Measurements from ENCODE around the gene FAM83B. TPM values are rescaled to one million over a fixed set of nuclear protein-coding genes. Genes with fewer than 3 reads are reported as not detected.
"Not testable (repeated sequence)": the region's sequence is repeated elsewhere in the genome, so short reads cannot be mapped to it uniquely, and the experiment has no call there.

Gene FAM83B
- total RNA-seq, 2 experiments from 2014 or later = not detected

DNA sequence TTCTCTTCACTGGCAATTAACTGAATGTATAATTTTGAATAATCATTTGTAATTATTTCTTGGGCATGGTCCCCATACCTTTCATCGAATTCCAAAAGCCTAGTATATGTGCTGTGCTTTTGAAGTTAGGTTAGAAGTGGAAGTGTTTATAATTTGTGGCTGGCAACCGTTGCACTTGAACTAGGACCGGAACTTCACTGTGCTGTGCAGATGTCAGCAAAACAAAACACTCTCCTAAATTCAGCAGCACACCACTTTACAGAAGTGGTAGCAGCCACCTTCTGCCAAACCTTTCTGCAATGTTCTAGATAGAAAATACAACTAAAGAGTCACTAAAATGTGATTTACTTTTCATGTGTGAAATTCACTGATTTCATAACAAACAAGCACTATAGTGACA lies 111.9 kb downstream of the FAM83B start:
- H3K27ac Mint-ChIP-seq = no peak overlapping the region
- H3K9me3 Mint-ChIP-seq = no peaks in the 10 kb centered on the region
- no peaks in the 10 kb centered on the region for H3K4me1 Mint-ChIP-seq
- no peaks in the 10 kb centered on the region for H3K36me3 Mint-ChIP-seq
- no peak overlapping the region for H3K4me3 Mint-ChIP-seq
- DNase-seq = no peak
- H3K27me3 Mint-ChIP-seq = no peaks in the 10 kb centered on the region

DNA sequence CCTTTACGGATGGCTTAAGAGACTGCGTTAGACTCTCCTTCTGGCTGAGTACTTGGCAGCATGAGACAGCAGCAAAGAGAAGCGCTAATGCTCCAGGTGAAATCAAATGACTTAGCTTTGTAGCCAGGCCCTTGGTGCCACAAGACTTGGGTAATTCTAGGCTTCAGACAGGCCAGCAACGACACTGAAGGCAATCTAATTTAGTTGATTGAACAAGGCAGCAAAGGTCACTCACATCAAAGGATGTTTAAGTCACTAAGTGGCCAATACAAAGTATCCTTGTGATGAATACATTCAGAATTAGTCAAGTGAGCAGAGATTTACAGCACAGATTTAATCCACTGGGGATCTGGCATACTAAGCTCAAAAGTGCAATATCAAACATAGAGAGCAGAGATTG lies 113.2 kb downstream of the FAM83B start:
- no peak overlapping the region for H3K4me3 Mint-ChIP-seq
- no peak overlapping the region for H3K27ac Mint-ChIP-seq
- H3K9me3 Mint-ChIP-seq = no peaks in the 10 kb centered on the region
- no peak for DNase-seq
- H3K4me1 Mint-ChIP-seq = no peaks in the 10 kb centered on the region
- H3K36me3 Mint-ChIP-seq = no peaks in the 10 kb centered on the region
- H3K27me3 Mint-ChIP-seq = no peaks in the 10 kb centered on the region

DNA sequence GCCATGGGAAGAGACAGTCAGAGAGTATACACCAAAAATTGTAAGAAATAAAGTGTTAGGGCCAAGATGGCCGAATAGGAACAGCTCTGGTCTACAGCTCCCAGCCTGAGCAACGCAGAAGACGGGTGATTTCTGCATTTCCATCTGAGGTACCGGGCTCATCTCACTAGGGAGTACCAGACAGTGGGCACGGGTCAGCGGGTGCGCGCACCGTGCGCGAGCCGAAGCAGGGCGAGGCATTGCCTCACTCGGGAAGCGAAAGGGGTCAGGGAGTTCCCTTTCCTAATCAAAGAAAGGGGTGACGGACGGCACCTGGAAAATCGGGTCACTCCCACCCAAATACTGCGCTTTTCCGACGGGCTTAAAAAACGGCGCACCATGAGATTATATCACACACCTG lies 114.8 kb downstream of the FAM83B start:
- H3K4me3 Mint-ChIP-seq, H3K4me1 Mint-ChIP-seq, H3K27ac Mint-ChIP-seq, H3K9me3 Mint-ChIP-seq, H3K36me3 Mint-ChIP-seq, H3K27me3 Mint-ChIP-seq, DNase-seq: not testable (repeated sequence)

DNA sequence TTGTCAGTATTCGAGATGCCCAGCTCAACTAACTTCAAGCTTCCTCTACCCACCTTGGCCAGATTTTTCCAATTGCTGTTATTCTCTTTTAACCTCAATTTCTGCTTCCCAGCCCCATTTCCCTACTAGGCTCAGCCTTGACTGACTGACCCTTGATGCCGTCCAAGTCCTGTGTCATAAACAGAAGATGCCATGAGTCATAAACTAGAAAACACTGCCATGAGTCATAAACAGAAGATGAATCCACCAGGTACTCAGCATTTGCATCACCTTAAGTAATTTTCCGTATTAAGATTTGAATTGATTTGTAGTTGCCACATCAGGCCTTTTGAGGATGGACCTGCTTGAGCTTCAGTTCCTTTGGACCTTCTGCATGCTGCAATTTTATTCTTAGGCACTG lies 123.8 kb downstream of the FAM83B start:
- Mint-ChIP-seq H3K27me3 (no peaks in the 10 kb centered on the region), H3K4me3 (no peak overlapping the region), H3K9me3 (peaks cover 7% of the 10 kb centered on the region), H3K4me1 (no peaks in the 10 kb centered on the region), H3K36me3 (no peaks in the 10 kb centered on the region), H3K27ac (no peak overlapping the region)
- no peak for DNase-seq

DNA sequence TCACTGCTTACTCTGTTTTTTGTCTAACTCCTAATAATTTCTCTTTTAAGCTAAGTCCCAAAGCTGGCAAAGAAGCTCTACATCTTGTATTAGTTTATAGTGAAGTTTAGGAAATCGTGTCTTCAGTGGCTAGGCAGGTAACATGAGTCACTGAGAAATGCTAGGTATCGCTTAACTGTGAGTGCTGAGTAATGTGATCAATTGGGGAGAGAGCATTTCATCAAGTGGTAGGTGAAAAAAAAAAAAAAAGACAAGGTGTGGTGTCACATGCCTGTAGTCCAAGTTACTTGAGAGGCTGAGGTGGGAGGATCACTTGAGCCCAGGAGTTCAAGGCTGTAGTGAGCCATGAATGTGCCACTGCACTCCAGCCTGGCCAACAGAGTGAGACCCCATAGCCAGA lies 125.3 kb downstream of the FAM83B start:
- peaks cover 7% of the 10 kb centered on the region for H3K9me3 Mint-ChIP-seq
- H3K27ac Mint-ChIP-seq = no peak overlapping the region
- DNase-seq = no peak
- H3K36me3 Mint-ChIP-seq = no peaks in the 10 kb centered on the region
- H3K4me1 Mint-ChIP-seq = no peaks in the 10 kb centered on the region
- H3K4me3 Mint-ChIP-seq = no peak overlapping the region
- no peaks in the 10 kb centered on the region for H3K27me3 Mint-ChIP-seq

DNA sequence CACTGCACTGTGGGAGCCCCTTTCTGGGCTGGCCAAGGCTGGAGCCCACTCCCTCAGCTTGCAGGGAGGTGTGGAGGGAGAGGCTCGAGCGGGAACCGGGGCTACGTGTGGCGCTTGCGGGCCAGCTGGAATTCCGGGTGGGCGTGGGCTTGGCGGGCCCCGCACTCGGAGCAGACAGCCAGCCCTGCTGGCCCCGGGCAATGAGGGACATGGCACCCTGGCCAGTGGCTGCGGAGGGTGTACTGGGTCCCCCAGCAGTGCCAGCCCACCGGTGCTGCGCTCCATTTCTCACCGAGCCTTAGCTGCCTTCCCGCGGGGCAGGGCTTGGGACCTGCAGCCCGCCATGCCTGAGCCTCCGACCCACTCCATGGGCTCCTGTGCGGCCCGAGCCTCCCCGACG lies 132.6 kb downstream of the FAM83B start:
- H3K36me3 Mint-ChIP-seq, H3K9me3 Mint-ChIP-seq, H3K4me3 Mint-ChIP-seq, H3K27me3 Mint-ChIP-seq, H3K27ac Mint-ChIP-seq, H3K4me1 Mint-ChIP-seq, DNase-seq: not testable (repeated sequence)

DNA sequence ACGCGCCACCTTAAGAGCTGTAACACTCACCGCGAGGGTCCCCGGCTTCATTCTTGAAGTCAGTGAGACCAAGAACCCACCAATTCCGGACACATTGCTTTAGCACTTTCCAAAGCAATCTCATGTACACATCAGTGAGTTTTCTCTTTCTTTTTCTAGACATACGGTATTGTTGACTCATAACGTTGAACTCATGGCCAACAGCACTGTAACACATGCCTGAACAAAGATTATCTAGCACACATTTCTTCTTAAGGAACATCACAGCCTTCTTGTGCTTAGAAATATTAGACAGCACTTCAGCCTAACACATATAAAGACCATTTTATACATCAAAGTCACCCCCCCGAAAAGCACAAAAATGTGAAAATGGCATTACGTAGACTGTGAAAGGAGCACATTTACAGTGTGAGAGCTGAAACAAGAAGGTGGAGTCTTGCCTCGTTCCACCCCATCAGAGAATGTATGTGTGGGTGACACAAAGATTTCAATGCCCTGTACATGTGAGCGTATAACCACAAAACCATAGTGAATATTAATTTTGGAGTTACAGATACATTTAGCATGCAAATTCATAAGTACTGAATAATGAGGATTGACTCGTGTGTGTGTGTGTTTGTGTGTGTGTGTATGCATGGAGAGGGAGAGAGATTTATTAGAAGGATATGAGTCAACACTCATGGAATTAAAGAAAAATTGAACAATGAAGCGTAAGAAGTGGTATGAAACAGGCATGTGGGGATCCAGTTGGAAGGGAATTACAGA lies 134.1 kb downstream of the FAM83B start:
- peaks cover 11% of the 10 kb centered on the region for H3K9me3 Mint-ChIP-seq
- H3K4me1 Mint-ChIP-seq = no peaks in the 10 kb centered on the region
- no peaks in the 10 kb centered on the region for H3K27me3 Mint-ChIP-seq
- H3K4me3 Mint-ChIP-seq = no peak overlapping the region
- no peak overlapping the region for H3K27ac Mint-ChIP-seq
- no peaks in the 10 kb centered on the region for H3K36me3 Mint-ChIP-seq
- DNase-seq = no peak

DNA sequence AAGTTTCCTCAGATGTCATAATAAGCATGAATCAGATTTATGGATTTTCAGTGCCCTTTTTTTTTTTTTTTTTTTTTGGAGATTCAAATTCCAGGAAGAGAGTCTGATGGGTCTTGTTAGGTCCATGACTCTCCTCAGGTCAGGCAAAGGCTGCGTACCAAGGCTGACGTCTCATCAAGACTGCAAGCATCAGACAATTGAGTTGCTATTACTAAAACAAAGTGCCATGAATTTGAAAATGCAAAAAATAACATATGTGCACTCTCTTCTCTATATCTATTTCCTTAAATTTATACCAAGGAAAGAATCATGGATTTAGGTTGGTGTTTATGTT lies 134.7 kb downstream of the FAM83B start:
- Mint-ChIP-seq H3K27ac (no peak overlapping the region), H3K36me3 (no peaks in the 10 kb centered on the region), H3K4me1 (no peaks in the 10 kb centered on the region), H3K9me3 (peaks cover 13% of the 10 kb centered on the region), H3K4me3 (no peak overlapping the region), H3K27me3 (no peaks in the 10 kb centered on the region)
- no peak for DNase-seq

DNA sequence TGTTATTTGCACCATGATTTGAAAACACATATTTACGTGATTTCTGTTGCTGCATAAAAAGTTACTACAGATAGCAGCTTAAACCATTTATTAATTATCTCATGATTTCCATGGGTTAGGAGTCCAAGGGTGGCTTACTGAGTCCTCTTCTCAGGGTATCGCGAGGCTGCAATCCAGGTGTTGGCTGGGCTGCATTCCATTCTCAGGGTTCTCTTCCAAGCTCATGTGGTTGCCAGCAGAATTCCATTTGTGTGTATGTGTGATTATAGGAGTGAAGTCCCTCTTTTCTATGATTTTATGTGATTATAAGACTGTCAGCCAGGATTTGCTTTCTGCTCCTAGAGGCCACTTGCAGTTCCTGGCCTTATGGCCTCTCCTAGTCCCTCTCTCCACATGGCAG lies 135.1 kb downstream of the FAM83B start:
- H3K27ac Mint-ChIP-seq = no peak overlapping the region
- H3K4me3 Mint-ChIP-seq = no peak overlapping the region
- H3K9me3 Mint-ChIP-seq = peaks cover 17% of the 10 kb centered on the region
- no peaks in the 10 kb centered on the region for H3K27me3 Mint-ChIP-seq
- no peaks in the 10 kb centered on the region for H3K36me3 Mint-ChIP-seq
- no peak for DNase-seq
- no peaks in the 10 kb centered on the region for H3K4me1 Mint-ChIP-seq

DNA sequence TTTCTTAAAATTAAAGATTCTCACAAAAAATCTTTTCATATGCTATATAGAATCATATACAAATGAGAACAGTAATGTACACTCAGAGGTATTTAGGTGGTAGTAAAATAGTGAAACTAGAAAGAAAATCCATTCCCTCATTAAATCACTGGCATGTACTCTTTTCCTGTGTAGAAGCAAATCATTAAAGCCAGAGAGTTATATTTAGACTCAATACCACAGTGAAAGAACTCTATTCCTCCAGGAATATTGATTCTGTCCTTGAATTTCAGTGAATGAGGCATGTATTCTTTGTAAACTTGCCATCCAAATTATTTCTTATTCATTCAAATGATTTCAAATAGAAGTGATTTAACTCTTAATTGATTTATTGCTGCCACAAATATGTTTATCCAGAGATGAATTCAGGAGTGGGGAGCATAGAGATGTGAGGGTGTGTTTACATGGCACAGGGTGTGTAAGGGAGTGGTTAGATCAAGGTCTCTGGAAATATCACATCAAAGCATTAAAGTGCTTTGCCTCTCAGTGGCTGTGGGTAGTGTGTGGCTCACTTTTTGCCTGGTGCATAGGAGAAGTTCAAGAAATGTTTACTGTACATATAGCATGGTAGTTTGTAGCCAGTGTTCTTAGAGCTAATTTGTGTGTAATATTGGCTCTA lies 141.2 kb downstream of the FAM83B start:
- no peak for DNase-seq
- no peak overlapping the region for H3K27ac Mint-ChIP-seq
- no peaks in the 10 kb centered on the region for H3K36me3 Mint-ChIP-seq
- peaks cover 14% of the 10 kb centered on the region for H3K9me3 Mint-ChIP-seq
- no peaks in the 10 kb centered on the region for H3K4me1 Mint-ChIP-seq
- no peaks in the 10 kb centered on the region for H3K27me3 Mint-ChIP-seq
- no peak overlapping the region for H3K4me3 Mint-ChIP-seq

DNA sequence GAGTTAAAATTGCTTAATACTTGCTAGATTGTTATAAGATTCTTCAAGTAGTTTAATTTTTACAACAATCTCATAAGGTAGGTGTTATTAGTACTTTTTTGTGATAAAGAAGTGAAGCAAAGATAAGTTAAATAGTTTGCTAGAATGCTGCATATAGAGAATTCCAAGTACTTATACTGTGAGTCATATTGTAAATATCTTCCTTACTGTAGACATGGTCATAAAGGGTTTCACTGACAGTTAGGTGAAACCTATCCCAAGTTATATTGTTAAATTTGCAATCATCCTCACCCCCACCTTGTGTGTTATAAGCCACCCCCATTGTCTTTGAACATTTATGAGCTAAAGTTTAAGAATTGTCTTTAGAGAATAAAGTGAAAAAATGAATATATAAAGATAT lies 142.0 kb downstream of the FAM83B start:
- no peaks in the 10 kb centered on the region for H3K4me1 Mint-ChIP-seq
- no peak overlapping the region for H3K27ac Mint-ChIP-seq
- H3K9me3 Mint-ChIP-seq = peaks cover 14% of the 10 kb centered on the region
- no peak overlapping the region for H3K4me3 Mint-ChIP-seq
- no peaks in the 10 kb centered on the region for H3K27me3 Mint-ChIP-seq
- no peaks in the 10 kb centered on the region for H3K36me3 Mint-ChIP-seq
- DNase-seq = no peak

DNA sequence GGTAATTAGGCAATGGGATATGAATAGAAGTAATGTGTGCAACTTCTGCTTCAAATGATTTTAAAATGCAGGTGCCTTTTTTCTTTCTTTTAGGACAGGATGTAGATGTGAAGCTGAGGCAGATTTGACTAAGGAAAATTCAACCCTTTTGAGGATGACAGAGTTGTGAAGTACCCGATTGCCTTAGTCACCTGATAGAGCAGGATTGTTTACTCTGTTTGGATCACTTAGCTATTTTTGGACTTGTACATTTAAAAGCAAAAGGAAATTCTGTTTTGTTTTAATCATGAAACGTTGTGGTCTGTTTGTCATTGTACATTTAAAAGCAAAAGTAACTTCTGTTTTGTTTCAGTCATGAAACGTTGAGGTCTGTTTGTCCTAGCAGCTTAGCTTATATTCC lies 143.4 kb downstream of the FAM83B start:
- no peak for DNase-seq
- H3K4me1 Mint-ChIP-seq = no peaks in the 10 kb centered on the region
- H3K36me3 Mint-ChIP-seq = no peaks in the 10 kb centered on the region
- no peaks in the 10 kb centered on the region for H3K27me3 Mint-ChIP-seq
- H3K4me3 Mint-ChIP-seq = no peak overlapping the region
- peaks cover 14% of the 10 kb centered on the region for H3K9me3 Mint-ChIP-seq
- H3K27ac Mint-ChIP-seq = no peak overlapping the region
